HepG2 (cell line): ENCODE measurements around the gene DOCK1.

Experiments
- ADNP ChIP-seq: sonication (generic); formaldehyde crosslinking; IDR thresholded peaks from 2 replicates; pipeline ENCODE4 v1.4.0; 2020; ENCODE audit warnings: missing genetic modification reagents
- ETV6 ChIP-seq: sonication (generic); formaldehyde crosslinking; conservative IDR thresholded peaks from 2 replicates; pipeline ENCODE4 v1.4.0; 2020; ENCODE audit warnings: missing genetic modification reagents
- EZH2 ChIP-seq: conservative IDR thresholded peaks from 2 replicates; pipeline ENCODE4 v1.6.1; 2012; ENCODE audit warnings: mild to moderate bottlenecking, low read depth, low read length, moderate library complexity
- SP1 ChIP-seq, 2 experiments: fragments of 450-650 bp in 1 of 2; sonication (generic) in 1 of 2; formaldehyde crosslinking in 1 of 2; IDR thresholded peaks; 2 replicates each; pipeline versions ENCODE4 v1.4.0 to v1.6.1; 2016 to 2020; ENCODE audit warnings: missing genetic modification reagents in 1 of 2
- TOE1 ChIP-seq: sonication (generic); formaldehyde crosslinking; IDR thresholded peaks from 2 replicates; pipeline ENCODE4 v1.4.0; 2020; ENCODE audit warnings: mild to moderate bottlenecking, missing genetic modification reagents
- ZNF124 ChIP-seq: sonication (generic); formaldehyde crosslinking; IDR thresholded peaks from 2 replicates; pipeline ENCODE4 v1.4.0; 2020; ENCODE audit warnings: missing genetic modification reagents
- ZNF292 ChIP-seq: sonication (generic); formaldehyde crosslinking; IDR thresholded peaks from 2 replicates; pipeline ENCODE4 v1.8.1; 2022; ENCODE audit warnings: mild to moderate bottlenecking, low read depth, missing genetic modification reagents, borderline replicate concordance
- TF ChIP-seq, protein P1 (sequence below): sonication (generic); formaldehyde crosslinking; IDR thresholded peaks from 2 replicates; pipeline ENCODE4 v1.8.0; 2022; ENCODE audit warnings: low read depth, missing genetic modification reagents
- TF ChIP-seq, protein P2 (sequence below): sonication (generic); formaldehyde crosslinking; IDR thresholded peaks from 2 replicates; pipeline ENCODE4 v1.4.0; 2020; ENCODE audit warnings: mild to moderate bottlenecking, missing genetic modification reagents
- TF ChIP-seq, protein P3 (sequence below): sonication (generic); formaldehyde crosslinking; IDR thresholded peaks from 2 replicates; pipeline ENCODE4 v1.4.0; 2020; ENCODE audit warnings: mild to moderate bottlenecking, low read depth, missing genetic modification reagents

DNA sequence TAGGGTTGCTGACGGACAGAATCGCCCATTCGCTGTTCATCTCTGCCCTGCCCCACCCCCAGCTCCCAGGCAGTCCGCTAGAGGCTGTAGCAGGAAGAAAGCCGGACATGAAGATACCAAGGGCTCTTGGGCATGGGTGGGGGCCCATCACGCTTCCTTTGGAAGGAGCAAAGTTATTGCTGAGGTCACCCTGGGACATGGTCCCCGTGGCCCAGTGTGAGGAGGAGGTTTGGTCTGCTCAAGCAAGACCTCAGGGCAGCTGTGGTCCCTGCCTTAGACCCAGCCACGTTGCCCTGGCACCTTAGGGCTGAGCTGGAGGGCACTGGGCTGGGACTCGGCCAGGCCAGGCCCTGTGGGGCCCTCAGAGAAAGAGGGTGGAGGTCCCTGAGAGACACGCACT lies 511.8 kb downstream of the DOCK1 start:
- no peak for TF ChIP-seq TOE1 (CRISPR knock-in tag)
- TF ChIP-seq, protein P1, sequence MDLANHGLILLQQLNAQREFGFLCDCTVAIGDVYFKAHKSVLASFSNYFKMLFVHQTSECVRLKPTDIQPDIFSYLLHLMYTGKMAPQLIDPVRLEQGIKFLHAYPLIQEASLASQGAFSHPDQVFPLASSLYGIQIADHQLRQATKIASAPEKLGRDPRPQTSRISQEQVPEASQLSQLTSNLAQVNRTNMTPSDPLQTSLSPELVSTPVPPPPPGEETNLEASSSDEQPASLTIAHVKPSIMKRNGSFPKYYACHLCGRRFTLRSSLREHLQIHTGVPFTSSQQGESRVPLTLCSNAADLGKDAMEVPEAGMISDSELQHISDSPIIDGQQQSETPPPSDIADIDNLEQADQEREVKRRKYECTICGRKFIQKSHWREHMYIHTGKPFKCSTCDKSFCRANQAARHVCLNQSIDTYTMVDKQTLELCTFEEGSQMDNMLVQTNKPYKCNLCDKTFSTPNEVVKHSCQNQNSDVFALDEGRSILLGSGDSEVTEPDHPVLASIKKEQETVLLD (CRISPR knock-in tag): no peak
- TF ChIP-seq ZNF124 (CRISPR knock-in tag): no peak
- TF ChIP-seq ETV6 (CRISPR knock-in tag): no peak
- no peak for TF ChIP-seq SP1 (IDR thresholded peaks at IDR 0.05)
- TF ChIP-seq SP1 (CRISPR knock-in tag; IDR thresholded peaks at IDR 0.05): no peak
- no peak for TF ChIP-seq EZH2
- TF ChIP-seq, protein P2, sequence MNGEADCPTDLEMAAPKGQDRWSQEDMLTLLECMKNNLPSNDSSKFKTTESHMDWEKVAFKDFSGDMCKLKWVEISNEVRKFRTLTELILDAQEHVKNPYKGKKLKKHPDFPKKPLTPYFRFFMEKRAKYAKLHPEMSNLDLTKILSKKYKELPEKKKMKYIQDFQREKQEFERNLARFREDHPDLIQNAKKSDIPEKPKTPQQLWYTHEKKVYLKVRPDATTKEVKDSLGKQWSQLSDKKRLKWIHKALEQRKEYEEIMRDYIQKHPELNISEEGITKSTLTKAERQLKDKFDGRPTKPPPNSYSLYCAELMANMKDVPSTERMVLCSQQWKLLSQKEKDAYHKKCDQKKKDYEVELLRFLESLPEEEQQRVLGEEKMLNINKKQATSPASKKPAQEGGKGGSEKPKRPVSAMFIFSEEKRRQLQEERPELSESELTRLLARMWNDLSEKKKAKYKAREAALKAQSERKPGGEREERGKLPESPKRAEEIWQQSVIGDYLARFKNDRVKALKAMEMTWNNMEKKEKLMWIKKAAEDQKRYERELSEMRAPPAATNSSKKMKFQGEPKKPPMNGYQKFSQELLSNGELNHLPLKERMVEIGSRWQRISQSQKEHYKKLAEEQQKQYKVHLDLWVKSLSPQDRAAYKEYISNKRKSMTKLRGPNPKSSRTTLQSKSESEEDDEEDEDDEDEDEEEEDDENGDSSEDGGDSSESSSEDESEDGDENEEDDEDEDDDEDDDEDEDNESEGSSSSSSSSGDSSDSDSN: no peak
- no peak for TF ChIP-seq ZNF292
- TF ChIP-seq, protein P3, sequence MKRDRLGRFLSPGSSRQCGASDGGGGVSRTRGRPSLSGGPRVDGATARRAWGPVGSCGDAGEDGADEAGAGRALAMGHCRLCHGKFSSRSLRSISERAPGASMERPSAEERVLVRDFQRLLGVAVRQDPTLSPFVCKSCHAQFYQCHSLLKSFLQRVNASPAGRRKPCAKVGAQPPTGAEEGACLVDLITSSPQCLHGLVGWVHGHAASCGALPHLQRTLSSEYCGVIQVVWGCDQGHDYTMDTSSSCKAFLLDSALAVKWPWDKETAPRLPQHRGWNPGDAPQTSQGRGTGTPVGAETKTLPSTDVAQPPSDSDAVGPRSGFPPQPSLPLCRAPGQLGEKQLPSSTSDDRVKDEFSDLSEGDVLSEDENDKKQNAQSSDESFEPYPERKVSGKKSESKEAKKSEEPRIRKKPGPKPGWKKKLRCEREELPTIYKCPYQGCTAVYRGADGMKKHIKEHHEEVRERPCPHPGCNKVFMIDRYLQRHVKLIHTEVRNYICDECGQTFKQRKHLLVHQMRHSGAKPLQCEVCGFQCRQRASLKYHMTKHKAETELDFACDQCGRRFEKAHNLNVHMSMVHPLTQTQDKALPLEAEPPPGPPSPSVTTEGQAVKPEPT: no peak
- no peak for TF ChIP-seq ADNP (CRISPR knock-in tag)
